Uterus (tissue), 2 donors: ENCODE results near the gene PHIP.

Experiments
- CTCF ChIP-seq, 4 experiments: fragments of 200-600 bp in 2 of 4; fragments of 450-650 bp in 2 of 4; sonication (generic) in 2 of 4; IDR thresholded peaks; one replicate each; pipeline ENCODE4 v1.5.1; 2016 to 2019; ENCODE audit warnings: antibody characterized with exemption in 4 of 4, mild to moderate bottlenecking in 2 of 4, moderate library complexity in 1 of 4
- POLR2A ChIP-seq, 2 donors: fragments of 450-650 bp; IDR thresholded peaks; one replicate each; pipeline ENCODE4 v1.6.1; 2016; ENCODE audit warnings: antibody characterized with exemption in 2 of 2, mild to moderate bottlenecking in 1 of 2, moderate library complexity in 1 of 2

DNA sequence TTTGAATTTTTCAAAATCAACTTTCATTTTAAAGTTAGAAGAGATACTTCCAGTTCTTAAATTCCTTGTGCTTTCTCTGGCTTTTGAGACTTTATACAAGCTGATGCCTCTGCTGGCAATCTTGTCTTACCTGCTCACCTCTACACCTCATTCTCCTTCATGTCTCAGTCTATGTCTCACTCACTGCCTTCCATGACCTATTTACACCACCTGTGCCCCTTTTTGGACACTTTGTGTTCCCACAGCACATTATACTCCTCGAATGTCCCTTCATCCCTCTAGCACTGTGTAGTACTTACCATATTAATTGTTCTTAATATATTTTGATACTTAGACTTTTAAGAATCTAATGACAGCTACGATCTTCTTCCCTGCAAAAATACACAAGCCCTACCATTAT is 15.3 kb downstream of the PHIP start:
- TF ChIP-seq CTCF (IDR thresholded peaks at IDR 0.05) (no peak), POLR2A (IDR thresholded peaks at IDR 0.05) (no peak)
